ENCODE results near the gene MAST4. TPM values are rescaled to one million over a fixed set of nuclear protein-coding genes. Genes with fewer than 3 reads are reported as not detected.
"Not testable (repeated sequence)": the region's sequence is repeated elsewhere in the genome, so short reads cannot be mapped to it uniquely, and the experiment has no call there.

Gene MAST4
- total RNA-seq, 4 donors from 2014 or later: 16.2 to 32.8 (median 25.0) TPM

GRCh38 chr5:66821688-66822429, 225.7 kb downstream of the MAST4 start:
- ATAC-seq: no peak

GRCh38 chr5:66822906-66823305, 226.7 kb downstream of the MAST4 start:
- not testable (repeated sequence) for ATAC-seq, H3K36me3 ChIP-seq

More at GRCh38 chr5:66821688-66822429, 225.7 kb downstream of the MAST4 start:
- WGBS, 2 donors (ENCODE audit: low coverage in 1 of 2): 88% methylated on average over 1 of the region's 4 CpGs; no CpG with 5 or more reads in 1 of the 2 donors
- H3K27me3 ChIP-seq: no peaks in the 10 kb centered on the region
- no peaks in the 10 kb centered on the region for H3K9me3 ChIP-seq
- H3K27ac ChIP-seq: no peak overlapping the region
- no peaks in the 10 kb centered on the region for H3K4me1 ChIP-seq
- no peaks in the 10 kb centered on the region for H3K36me3 ChIP-seq
- H3K4me3 ChIP-seq: no peak overlapping the region
- TF ChIP-seq CTCF (IDR thresholded peaks at IDR 0.05): no peak
- no peak for TF ChIP-seq EP300 (IDR thresholded peaks at IDR 0.05)
- TF ChIP-seq POLR2AphosphoS5 (IDR thresholded peaks at IDR 0.05): no peak
- TF ChIP-seq POLR2A (IDR thresholded peaks at IDR 0.05): no peak

GRCh38 chr5:66824476-66824875, 228.3 kb downstream of the MAST4 start:
- 83 to 95% methylated on average over 3 to 4 of the region's 4 CpGs for WGBS, 2 donors (ENCODE audit: low coverage in 1 of 2)
- Histone ChIP-seq H3K4me1 (peaks cover 0 to 16% (median 0%) of the 10 kb centered on the region in 3 donors), H3K36me3 (no peaks in the 10 kb centered on the region), H3K9me3 (no peaks in the 10 kb centered on the region), H3K4me3 (no peak overlapping the region), H3K27me3 (peaks cover 11% of the 10 kb centered on the region), H3K27ac (no peak overlapping the region)
- TF ChIP-seq CTCF (IDR thresholded peaks at IDR 0.05) (no peak), POLR2A (IDR thresholded peaks at IDR 0.05) (no peak), POLR2AphosphoS5 (IDR thresholded peaks at IDR 0.05) (no peak), EP300 (IDR thresholded peaks at IDR 0.05) (no peak)
- no peak for ATAC-seq

More at GRCh38 chr5:66822906-66823305, 226.7 kb downstream of the MAST4 start:
- H3K27ac ChIP-seq, H3K9me3 ChIP-seq, H3K27me3 ChIP-seq, H3K4me1 ChIP-seq, H3K4me3 ChIP-seq: not testable (repeated sequence)
- WGBS, 2 donors (ENCODE audit: low coverage in 1 of 2): 60 to 90% methylated on average over 1 to 2 of the region's 2 CpGs

- H3K27ac ChIP-seq: no peak overlapping the region
- no peak for ATAC-seq
- 67 to 79% methylated on average over 3 to 7 of the region's 7 CpGs for WGBS, 2 donors (ENCODE audit: low coverage in 1 of 2)
- H3K36me3 ChIP-seq: no peaks in the 10 kb centered on the region
- no peaks in the 10 kb centered on the region for H3K9me3 ChIP-seq
- TF ChIP-seq CTCF (IDR thresholded peaks at IDR 0.05) (no peak), POLR2A (IDR thresholded peaks at IDR 0.05) (no peak), POLR2AphosphoS5 (IDR thresholded peaks at IDR 0.05) (no peak), EP300 (IDR thresholded peaks at IDR 0.05) (no peak)
- H3K27me3 ChIP-seq: peaks cover 17% of the 10 kb centered on the region
- H3K4me1 ChIP-seq: peaks cover 0 to 21% (median 0%) of the 10 kb centered on the region in 3 donors
- H3K4me3 ChIP-seq: no peak overlapping the region
Measured at GRCh38 chr5:66826263-66826662, 230.1 kb downstream of the MAST4 start.

GRCh38 chr5:66826696-66827095, 230.5 kb downstream of the MAST4 start:
- Histone ChIP-seq H3K4me3 (no peak overlapping the region), H3K27me3 (peaks cover 17% of the 10 kb centered on the region), H3K36me3 (no peaks in the 10 kb centered on the region), H3K9me3 (no peaks in the 10 kb centered on the region), H3K4me1 (peaks cover 0 to 21% (median 0%) of the 10 kb centered on the region in 3 donors), H3K27ac (no peak overlapping the region)
- TF ChIP-seq POLR2A (IDR thresholded peaks at IDR 0.05) (no peak), POLR2AphosphoS5 (IDR thresholded peaks at IDR 0.05) (no peak)
- ATAC-seq: no peak
- 55 to 94% methylated on average over 3 of the region's 3 CpGs for WGBS, 2 donors (ENCODE audit: low coverage in 1 of 2)

GRCh38 chr5:66828046-66828547, 231.9 kb downstream of the MAST4 start:
- 16 to 29% methylated on average over 2 to 4 of the region's 5 CpGs for WGBS, 2 donors (ENCODE audit: low coverage in 1 of 2)
- peak; percentile 33 for ATAC-seq
- no peak for TF ChIP-seq EP300 (IDR thresholded peaks at IDR 0.05)
- no peak for TF ChIP-seq CTCF (IDR thresholded peaks at IDR 0.05)
- TF ChIP-seq POLR2A (IDR thresholded peaks at IDR 0.05): no peak
- no peak for TF ChIP-seq POLR2AphosphoS5 (IDR thresholded peaks at IDR 0.05)
- no peak overlapping the region for H3K27ac ChIP-seq
- peaks cover 0 to 21% (median 0%) of the 10 kb centered on the region in 3 donors for H3K4me1 ChIP-seq
- no peaks in the 10 kb centered on the region for H3K36me3 ChIP-seq
- H3K27me3 ChIP-seq: peaks cover 20% of the 10 kb centered on the region
- peak overlapping the region; percentile 44 to 60 for H3K4me3 ChIP-seq
- no peaks in the 10 kb centered on the region for H3K9me3 ChIP-seq

All from gastroesophageal sphincter (tissue), 4 donors.